Measurements from ENCODE around the gene PSG6.
"Not testable (repeated sequence)": the region's sequence is repeated elsewhere in the genome, so short reads cannot be mapped to it uniquely, and the experiment has no call there.

Gene PSG6

DNA sequence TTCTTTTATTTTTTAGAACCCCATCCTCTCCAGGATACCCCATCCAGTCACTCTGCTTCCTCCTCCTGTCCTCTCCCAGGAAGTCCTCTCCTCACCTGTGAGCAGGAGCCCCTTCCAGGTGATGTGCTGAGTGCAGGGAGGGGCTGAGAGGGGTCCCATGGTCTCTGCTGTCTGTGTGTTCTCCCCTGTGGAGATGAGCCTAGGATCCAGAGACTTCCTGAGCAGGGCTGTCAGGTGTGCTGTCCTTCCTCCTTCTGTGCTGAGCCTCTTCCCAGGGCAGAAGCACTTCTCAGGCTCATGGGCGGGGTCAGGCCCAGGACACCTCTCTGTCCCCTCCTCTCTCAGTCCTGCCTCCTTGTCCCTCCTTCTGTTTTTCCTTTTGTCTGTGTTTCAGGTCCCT, at the start of gene PSG6:
PSG6 (minus strand) TSS at position 261 of the 400 bp plus-strand sequence; CDS start at position 159, 102 bp downstream.
- not testable (repeated sequence) for ATAC-seq, DNase-seq

DNA sequence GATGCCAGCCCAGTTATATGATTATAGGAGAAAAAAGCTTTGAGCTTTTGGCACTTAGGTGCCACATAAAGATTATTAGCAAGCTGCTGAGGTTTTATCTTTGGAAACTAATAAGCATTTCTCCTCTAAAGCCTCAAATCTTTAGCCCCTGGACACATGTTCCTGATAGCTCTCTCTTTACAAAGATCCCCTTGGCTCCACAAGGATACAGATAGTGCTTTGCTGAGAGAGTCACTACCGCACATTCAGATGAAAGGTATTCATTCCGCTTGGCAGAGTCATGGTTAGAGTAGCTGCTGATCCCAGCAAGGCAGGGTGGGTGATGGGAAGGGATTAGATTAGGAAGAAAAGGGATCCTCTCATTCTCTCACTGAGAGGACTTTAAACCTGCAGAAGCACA, 47.5 kb upstream of the PSG6 start:
- no peak for DNase-seq
- ATAC-seq, result no peak

DNA sequence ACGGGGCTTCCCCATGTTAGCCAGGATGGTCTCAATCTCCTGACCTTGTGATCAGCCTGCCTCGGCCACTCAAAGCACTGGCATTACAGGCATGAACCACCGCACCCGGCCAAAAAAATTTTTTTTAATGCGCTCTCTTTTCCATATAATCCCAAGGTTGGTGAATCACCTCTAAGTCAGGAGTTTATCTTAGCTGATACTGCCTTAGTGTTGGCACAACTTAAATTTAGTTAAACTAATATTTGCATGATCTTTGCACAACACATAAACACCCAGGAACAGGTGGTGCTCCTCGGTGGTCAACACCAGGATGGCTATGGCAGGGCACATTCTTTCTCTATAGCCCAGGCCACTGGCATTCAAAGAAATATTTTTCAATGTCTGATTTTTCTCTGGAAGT, 43.4 kb upstream of the PSG6 start:
- no peak for ATAC-seq
- no peak for DNase-seq

DNA sequence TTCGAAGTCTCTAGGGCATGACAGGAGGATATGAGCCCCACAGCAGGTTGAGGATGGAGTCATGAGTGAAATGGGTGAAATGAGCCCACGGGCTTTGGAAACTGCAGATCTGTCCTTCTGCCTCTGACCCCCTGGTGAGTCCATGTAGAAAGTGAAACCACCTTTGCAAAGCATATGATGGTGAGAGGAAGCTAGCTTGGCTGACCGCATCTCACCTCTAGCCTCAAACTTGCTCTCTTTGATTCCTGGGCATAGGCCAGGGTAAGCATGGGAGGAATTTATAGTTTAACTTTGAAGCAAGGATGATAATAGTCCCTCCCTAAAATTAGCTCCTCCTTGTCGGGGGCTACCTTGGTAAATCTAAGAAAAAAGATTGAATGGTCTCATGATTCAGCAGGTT, 34.4 kb upstream of the PSG6 start:
- not testable (repeated sequence) for DNase-seq, ATAC-seq

DNA sequence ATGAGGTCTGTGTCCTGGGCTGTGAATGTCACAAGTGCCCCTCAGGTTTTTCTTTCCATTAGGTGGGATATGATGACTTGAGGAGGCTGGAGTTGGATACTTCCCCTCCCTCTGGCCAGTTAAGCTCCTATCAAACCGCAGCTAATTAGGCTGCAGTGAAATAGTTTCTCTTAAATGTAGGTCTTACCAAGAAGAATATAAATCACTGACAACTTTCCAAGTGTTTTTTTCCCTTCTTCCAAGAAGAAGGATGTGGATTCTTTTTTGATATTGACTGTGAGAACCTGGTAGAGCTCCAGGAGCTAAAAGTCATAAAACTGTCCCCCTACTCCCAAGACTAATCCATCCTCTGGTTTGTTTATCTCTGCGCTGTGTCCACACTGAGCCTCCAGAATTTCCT, 33.8 kb upstream of the PSG6 start:
- not testable (repeated sequence) for ATAC-seq, DNase-seq

DNA sequence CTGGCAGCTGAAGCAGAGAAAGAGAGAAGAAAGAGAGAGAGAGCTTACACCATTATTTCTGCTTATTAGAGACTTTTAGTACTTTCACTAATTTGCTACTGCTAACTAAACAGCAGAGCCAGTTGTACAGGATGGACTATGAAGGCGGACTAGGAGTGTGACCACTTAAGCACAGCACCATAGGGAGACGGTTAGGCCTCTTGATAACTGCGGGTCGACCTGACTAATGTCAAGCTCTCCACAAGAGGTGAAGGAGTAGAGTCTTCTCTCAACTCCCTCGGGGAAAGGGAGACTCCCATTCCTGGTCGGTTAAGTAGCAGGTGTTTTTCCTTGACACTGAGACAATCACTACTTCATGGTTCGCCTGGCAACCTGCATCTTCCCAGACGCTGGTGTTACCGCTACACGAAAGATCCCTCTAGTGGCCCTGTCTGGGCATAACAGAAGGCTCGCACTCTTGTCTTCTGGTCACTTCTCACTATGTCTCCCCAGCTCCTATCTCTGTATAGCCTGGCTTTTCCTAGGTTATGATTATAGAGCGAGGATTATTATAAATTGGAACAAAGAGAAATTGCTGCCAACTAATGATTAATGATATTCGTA, 24.6 kb upstream of the PSG6 start:
- DNase-seq (no peak), ATAC-seq (no peak)

DNA sequence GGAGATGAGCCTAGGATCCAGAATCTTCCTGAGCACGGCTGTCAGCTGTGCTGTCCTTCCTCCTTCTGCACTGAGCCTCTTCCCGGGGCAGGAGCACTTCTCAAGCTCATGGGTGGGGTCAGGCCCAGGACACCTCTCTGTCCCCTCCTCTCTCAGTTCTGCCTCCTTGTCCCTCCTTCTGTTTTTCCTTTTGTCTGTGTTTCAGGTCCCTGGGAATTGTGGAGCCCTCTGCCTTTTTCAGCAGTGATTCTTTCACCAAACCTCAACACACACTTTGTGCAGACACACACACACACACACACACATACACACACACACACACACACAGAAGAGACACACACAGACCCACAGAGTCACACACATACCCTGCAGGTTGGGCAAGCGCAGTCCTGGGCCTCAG, 19.4 kb upstream of the PSG6 start, which contains the start of gene PSG7:
PSG7 (minus strand) TSS at position 101 of the 400 bp plus-strand sequence. CDS start 131 bp downstream, outside the sequence.
- not testable (repeated sequence) for ATAC-seq, DNase-seq

DNA sequence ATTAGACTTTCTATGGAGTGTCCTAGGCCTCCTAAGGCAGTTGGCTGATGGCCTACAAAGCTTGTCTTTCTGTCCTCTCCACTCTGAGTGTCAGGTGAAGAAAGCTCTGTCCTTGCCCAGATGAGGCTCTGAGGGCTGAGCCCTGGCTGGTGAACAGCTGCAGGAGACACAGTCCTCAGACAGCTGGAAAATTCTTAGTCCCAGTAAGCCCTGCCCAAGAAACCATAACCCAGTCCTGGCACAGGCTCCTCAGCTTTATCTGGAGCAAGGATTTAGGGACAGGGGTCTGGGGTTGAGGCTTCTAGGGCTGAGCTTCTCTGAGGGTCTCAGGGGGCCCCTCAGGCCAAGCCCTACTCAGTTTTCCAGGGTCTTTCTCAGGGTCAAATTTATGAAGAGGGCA, 17.0 kb upstream of the PSG6 start:
- not testable (repeated sequence) for DNase-seq, ATAC-seq

DNA sequence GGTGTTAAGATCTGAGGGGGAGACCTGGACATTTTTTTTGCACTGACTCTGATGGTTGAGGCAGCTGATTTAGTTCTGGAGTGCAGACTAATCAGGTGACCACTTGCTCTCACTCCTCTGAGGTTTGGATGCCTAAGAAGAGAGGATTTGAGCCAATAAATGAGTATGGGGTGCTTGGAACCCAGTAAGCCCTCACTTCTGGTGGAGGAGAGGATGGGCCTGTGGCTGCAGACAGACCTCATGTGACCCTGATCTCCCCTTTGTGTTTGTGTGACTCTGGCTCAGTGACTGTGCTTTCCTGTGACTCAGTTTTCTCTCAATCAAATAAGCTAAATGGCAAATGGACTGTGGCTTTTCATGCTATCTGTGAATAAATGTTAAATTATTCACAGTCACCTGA, 16.5 kb upstream of the PSG6 start:
- not testable (repeated sequence) for ATAC-seq

DNA sequence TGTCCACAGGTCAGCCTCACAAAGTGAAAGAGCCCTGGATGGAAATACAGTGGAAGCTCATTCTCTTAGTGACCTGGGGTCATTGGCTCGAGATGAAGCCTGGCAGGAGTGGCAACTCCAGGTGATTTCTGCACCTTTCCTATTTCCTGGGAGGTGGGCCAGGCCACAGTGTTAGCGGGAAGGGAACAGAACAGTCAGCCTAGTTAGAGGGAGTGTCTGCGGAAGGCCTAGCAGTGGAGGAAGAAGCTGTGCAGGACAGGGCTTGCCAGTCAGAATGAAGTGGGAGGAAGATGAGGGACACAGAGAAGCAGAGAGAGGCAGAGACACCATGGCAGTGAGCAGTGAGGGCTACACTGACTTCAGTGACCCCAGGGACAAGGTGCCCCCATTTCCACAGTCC, 15.7 kb upstream of the PSG6 start:
- DNase-seq, ATAC-seq: not testable (repeated sequence)

More for the DNA sequence above, 16.5 kb upstream of the PSG6 start:
- not testable (repeated sequence) for DNase-seq

DNA sequence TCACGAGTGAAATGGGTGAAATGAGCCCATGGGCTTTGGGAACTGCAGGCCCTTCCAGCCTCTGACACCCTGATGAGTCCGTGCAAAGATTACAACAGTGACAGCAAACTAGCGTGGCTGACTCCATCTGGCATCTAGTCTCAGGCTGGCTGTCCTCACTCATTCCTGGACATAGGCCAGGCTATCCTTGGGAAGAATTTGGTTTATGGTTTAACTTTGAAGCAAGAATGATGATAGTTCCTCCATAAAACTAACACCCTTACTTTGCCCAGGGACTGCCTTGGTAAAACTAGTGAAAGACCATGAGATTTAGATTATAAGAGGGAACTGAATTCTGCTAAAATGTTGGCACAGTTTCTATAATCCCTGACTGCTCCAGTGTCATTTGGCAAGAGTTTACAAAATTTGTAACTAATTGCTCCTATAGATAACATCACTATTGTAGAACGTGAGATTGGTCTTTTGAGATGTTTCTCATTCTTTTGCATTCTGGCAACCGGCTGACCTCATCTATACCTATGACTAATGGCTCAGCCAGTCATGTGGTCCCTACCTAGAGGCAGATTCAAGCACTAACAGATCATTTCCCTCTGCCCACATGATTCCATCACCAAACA, 14.9 kb upstream of the PSG6 start:
- ATAC-seq, DNase-seq: not testable (repeated sequence)

DNA sequence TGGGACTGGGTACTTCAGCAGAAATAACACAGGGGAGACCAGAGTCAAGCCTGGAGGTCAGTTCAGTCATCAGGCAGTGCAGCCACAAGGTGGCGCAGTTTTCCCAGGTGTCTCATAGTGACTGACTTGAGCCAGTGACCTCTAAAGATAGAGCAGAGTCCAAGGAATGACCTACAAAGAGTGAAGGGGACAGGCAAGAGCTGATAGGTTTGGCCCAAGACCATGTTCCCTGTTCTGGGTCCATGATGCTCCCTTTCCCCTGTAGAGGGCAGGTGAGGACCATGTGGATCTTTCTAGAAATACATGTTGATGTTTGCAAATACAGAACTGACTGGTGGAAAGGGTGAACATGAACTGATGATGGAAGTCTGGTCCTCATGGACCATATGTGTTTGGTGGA, 12.5 kb upstream of the PSG6 start:
- DNase-seq, result peak; percentile 45
- not testable (repeated sequence) for ATAC-seq

DNA sequence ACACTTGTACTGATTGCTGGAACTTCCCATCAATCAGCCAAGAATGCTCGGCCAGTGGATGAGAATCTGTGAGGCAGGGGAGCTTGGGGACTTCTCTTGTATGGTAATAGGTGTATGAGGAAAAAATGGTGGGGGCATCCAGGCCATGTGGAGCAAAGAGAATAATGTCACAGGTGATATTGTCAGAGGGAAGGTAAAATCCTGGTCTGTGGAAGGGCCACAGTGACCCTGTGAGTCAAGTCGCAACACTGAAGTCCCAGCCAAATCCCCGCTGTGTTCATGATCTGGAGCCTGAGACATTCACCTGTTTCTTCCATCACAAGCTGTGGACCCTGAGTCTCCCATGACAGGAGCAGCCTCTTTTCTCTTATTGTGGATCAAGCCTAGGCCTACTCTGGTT, 11.2 kb upstream of the PSG6 start:
- no peak for ATAC-seq
- DNase-seq, result no peak

DNA sequence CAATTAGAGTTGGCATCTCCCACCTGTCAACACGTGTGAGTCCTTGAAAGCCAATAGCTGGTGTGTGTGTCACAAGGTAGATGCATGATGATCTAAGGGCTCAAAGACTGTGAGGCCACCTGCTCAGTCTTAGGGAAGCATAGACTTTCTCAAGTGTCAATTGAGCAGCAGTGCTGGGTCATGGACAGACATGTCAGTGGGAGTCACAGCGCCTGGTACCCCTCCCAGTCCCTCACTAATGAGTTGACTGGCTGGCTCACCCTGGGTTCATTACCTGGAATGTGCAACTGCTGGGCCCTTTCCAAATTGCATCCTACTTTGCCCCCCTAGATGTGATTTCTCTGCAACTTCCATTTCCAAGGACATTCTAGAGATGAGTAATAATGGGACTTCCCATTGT, 9.1 kb upstream of the PSG6 start:
- DNase-seq (no peak), ATAC-seq (no peak)

DNA sequence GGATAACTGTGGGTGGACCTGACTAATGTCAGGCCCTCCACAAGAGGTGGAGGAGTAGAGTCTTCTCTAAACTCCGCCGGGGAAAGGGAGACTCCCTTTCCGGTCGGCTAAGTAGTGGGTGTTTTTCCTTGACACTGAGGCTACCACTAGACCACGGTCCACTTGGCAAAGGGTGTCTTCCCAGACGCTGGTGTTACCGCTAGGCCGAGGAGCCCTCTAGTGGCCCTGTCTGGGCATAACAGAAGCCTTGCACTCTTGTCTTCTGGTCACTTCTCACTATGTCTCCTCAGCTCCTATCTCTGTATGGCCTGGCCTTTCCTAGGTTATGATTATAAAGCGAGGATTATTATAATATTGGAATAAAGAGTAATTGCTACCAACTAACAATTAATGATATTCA, 5.4 kb upstream of the PSG6 start:
- not testable (repeated sequence) for ATAC-seq

DNA sequence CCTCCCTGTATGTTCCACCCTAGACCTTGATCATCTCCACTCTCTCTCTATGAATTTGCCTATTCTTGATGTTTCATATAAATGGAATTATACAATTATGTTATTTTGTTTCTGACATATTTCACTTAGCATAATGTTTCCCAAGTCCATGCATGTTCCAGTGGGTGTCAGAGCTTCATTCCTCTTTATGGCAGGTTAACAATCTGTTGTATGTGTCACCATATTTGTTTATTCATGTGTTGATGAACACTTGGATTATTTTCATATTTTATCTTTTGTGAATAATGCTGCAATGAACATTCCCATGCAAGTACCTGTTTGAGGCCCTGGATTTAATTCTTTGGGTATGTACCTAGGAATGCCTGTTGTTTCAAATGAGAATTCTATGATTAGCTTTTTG, 3.3 kb upstream of the PSG6 start:
- DNase-seq, ATAC-seq: not testable (repeated sequence)

More for the DNA sequence above, 5.4 kb upstream of the PSG6 start:
- peak; percentile 40 for DNase-seq

DNA sequence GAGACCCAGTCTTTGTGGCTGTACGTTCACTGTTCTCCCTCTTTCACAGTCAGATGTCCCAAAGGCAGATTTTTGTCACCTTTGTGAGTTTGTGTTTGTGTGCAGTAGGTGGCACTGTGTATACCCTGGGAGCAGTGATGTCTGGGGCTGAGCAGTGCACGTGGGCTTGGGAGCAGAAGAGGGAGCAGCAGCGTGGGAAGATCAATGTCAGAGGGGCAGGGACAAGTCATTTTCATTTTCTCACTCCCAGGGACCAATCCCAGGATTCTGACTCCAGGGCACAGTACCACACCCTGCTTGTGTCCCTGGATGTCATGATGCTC, 2.0 kb upstream of the PSG6 start:
- ATAC-seq (no peak), DNase-seq (no peak)

DNA sequence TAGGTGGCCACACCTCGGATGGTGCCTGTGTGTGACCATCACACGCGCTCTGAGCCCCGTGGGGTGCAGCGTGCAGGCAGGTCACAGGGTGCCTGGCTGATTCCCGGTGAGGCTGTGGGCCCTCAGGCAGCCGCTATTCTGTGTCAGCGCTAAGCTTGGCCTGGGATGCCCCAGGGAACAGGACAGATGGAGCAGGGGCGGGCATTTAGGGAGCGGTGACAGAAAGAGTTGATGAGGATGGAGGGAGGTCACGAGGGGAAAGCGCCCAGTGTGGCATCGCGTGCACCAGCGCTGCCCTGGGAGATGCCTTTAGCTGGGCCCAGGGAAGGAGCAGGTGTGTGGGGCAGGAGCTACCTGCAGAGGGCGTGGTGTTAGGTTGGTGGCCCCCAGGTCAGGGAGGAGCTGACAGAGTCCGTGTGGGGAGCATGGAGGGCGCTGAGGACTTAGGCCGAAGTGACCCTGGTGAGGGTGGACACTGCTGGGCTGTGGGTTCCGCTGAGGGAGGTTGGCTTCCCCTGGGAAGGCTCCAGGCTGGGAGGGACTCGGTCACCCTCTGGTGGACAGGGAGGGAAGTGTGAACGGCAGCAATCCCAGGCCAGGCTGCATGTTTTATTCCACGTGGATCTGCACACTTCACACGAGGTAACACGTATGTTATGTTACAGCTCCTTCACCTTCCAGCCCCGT, 1.5 kb upstream of the PSG6 start:
- ATAC-seq, DNase-seq: not testable (repeated sequence)

DNA sequence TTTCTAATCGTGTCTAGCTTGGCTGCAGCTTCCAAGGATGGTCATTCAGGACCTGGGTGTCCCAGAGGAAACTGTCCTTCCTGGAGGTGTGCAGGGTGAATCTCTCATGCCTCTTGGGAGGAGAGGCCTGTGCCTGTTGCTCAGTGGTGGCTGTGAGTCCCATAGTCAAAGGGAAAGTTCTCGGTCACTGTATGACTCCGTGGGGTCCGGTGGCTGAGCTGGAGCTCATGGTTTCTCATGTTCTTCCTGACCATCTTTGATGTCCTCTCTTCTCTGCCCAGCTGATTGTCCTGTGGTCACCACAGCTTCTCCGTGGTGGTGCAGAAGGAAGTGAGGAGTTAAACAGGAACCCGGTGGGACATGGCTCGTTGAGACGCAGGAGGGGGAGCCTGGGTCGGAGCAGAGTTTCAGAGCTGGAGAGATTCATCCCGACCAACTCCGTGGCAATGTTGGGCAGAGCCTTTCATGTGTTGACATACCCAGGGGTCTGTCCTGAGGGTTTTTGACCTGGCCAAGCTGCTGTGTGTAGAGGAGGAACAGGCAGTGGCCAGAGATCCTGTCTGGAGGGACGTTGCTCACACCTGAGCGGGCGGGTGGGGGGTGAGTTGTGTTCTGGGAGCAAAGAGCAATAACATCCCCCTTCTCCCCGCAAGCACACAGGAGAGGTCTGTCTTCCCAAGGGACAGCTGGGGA, 829 bp upstream of the PSG6 start:
- not testable (repeated sequence) for ATAC-seq, DNase-seq

DNA sequence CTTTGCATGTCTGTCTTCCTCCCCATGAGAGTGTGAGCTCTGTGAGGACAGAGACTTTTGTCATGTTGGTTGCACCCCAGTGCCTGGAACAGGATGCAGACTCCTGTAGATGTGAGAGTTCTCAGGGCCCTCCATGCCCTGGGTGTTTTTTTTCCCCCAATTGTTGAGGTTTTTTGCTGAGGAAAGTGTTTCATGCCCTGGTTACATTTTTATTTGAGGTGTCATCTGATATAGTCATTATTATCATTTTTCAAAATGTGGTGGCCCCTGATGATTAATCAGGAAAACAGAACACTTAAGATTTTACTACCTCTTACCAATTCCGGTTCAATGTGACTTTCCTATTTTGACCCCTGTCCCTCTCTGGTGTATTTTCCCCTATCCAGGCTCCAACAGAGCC, 763 bp downstream of the PSG6 start:
- ATAC-seq, DNase-seq: not testable (repeated sequence)

DNA sequence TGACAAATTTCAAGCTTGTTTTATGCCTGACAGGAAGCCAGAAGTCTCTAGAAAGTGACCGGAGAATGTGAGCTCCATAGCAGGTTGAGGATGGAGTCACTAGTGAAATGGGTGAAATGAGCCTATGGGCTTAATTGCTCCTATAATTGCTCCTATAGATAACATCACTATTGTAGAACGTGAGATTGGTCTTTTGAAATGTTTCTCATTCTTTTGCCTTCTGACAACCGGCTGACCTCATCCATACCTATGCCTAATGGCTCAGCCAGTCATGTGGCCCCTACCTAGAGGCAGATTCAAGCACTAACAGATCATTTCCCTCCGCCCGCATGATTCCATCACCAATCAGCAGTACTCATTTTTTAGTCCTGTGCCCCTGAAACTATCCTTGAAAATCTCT, 4.2 kb downstream of the PSG6 start:
- not testable (repeated sequence) for ATAC-seq, DNase-seq

DNA sequence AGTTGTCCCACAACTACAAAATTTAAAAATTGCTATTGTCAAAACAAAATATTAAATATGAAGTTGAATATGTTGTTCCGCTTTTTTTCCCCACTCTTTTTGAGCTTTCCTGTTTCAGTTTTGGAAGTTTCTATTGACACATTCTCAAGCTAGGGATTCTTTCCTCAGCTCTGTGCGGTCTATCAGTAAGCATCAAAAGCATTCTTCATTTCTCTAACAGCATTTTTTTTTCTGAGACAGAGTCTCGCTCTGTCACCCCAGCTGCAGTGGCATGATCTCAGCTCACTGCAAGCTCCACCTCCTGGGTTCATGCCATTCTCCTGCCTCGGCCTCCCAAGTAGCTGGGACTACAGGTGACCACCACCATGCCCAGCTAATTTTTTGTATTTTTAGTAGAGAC, 4.8 kb downstream of the PSG6 start:
- not testable (repeated sequence) for DNase-seq, ATAC-seq
